Measurements from ENCODE around the gene ZNF747.

- no peak for TF ChIP-seq POLR2AphosphoS5 (IDR thresholded peaks at IDR 0.05; ENCODE audit: insufficient read depth, low read depth, low read length)
- TF ChIP-seq MAX (IDR thresholded peaks at IDR 0.05; ENCODE audit: insufficient read depth, insufficient read length), result no peak
- TF ChIP-seq POLR2A (IDR thresholded peaks at IDR 0.05; ENCODE audit: low read depth, low read length), result no peak
- no peak for TF ChIP-seq EZH2 (IDR thresholded peaks at IDR 0.05; ENCODE audit: borderline replicate concordance, low read depth, low read length, severe bottlenecking)
- no peak for TF ChIP-seq JUN (IDR thresholded peaks at IDR 0.05; ENCODE audit: borderline replicate concordance, insufficient read depth, insufficient read length, low read depth)
- no peak for TF ChIP-seq CTCF (IDR thresholded peaks at IDR 0.05; ENCODE audit: extremely low read depth in 1 of 2, insufficient read depth in 1 of 2, low read depth in 1 of 2, low read length in 2 of 2)
- TF ChIP-seq MYC (IDR thresholded peaks at IDR 0.05; ENCODE audit: low read depth, low read length), result no peak
- TF ChIP-seq GATA2 (IDR thresholded peaks at IDR 0.05; ENCODE audit: insufficient read depth, insufficient read length, low read depth, low read length), result no peak
Observed at GRCh38 chr16:30488764-30489605, 45.7 kb downstream of the ZNF747 start.
